ENCODE results near the gene AURKA. TPM values are rescaled to one million over a fixed set of nuclear protein-coding genes. Genes with fewer than 3 reads are reported as not detected.

The AURKA gene
- polyA plus RNA-seq, 1 donor = 13.7 TPM

- Histone ChIP-seq H3K36me3 (ENCODE audit: control insufficient read depth, insufficient read depth, low read length) (peaks cover 14% of the 10 kb centered on the region), H3K9me3 (ENCODE audit: control insufficient read depth, low read depth, low read length) (no peaks in the 10 kb centered on the region), H3K4me3 (ENCODE audit: low read length) (no peak overlapping the region), H3K27me3 (ENCODE audit: control insufficient read depth, insufficient read depth, low read length) (no peaks in the 10 kb centered on the region), H3K4me1 (ENCODE audit: control insufficient read depth, insufficient read depth, low read length) (peaks cover 7% of the 10 kb centered on the region), H3K27ac (ENCODE audit: low read length) (no peak overlapping the region)
- no CpG with 5 or more reads among the region's 8 CpGs for WGBS (ENCODE audit: insufficient coverage, low lambda C conversion rate)
- DNase-seq = no peak
Observed at GRCh38 chr20:56360908-56361205, 31.2 kb downstream of the AURKA start.

- Histone ChIP-seq H3K4me1 (ENCODE audit: control insufficient read depth, insufficient read depth, low read length) (peaks cover 7% of the 10 kb centered on the region), H3K27ac (ENCODE audit: low read length) (peak overlapping the region; percentile 20), H3K36me3 (ENCODE audit: control insufficient read depth, insufficient read depth, low read length) (peaks cover 9% of the 10 kb centered on the region), H3K9me3 (ENCODE audit: control insufficient read depth, low read depth, low read length) (no peaks in the 10 kb centered on the region), H3K4me3 (ENCODE audit: low read length) (peak overlapping the region; percentile 65), H3K27me3 (ENCODE audit: control insufficient read depth, insufficient read depth, low read length) (no peaks in the 10 kb centered on the region)
- DNase-seq = no peak
- WGBS (ENCODE audit: insufficient coverage, low lambda C conversion rate) = no CpG with 5 or more reads among the region's 14 CpGs
Observed at GRCh38 chr20:56360133-56360907, 31.7 kb downstream of the AURKA start.

- Histone ChIP-seq H3K27me3 (ENCODE audit: control insufficient read depth, insufficient read depth, low read length) (no peaks in the 10 kb centered on the region), H3K4me3 (ENCODE audit: low read length) (peak overlapping the region; percentile 65), H3K4me1 (ENCODE audit: control insufficient read depth, insufficient read depth, low read length) (peaks cover 7% of the 10 kb centered on the region), H3K9me3 (ENCODE audit: control insufficient read depth, low read depth, low read length) (no peaks in the 10 kb centered on the region), H3K36me3 (ENCODE audit: control insufficient read depth, insufficient read depth, low read length) (peaks cover 4% of the 10 kb centered on the region), H3K27ac (ENCODE audit: low read length) (peak overlapping the region; percentile 20)
- DNase-seq = peak in 1 of 2 donors; percentile 54
- no CpG with 5 or more reads among the region's 51 CpGs for WGBS (ENCODE audit: insufficient coverage, low lambda C conversion rate)
Observed at GRCh38 chr20:56359212-56360132, 32.5 kb downstream of the AURKA start.

- H3K27me3 ChIP-seq (ENCODE audit: control insufficient read depth, insufficient read depth, low read length) = no peaks in the 10 kb centered on the region
- peak within 1 kb of the TSS; percentile 65 for H3K4me3 ChIP-seq (ENCODE audit: low read length)
- peak; percentile 87 to 90 for DNase-seq
- H3K27ac ChIP-seq (ENCODE audit: low read length) = peak within 1 kb of the TSS; percentile 20
- WGBS (ENCODE audit: insufficient coverage, low lambda C conversion rate) = no CpG with 5 or more reads among the region's 63 CpGs
- H3K4me1 ChIP-seq (ENCODE audit: control insufficient read depth, insufficient read depth, low read length) = peaks cover 7% of the 10 kb centered on the region
- peaks cover 4% of the 10 kb centered on the region for H3K36me3 ChIP-seq (ENCODE audit: control insufficient read depth, insufficient read depth, low read length)
- H3K9me3 ChIP-seq (ENCODE audit: control insufficient read depth, low read depth, low read length) = no peaks in the 10 kb centered on the region
Observed at GRCh38 chr20:56358600-56359211, 33.3 kb downstream of the AURKA start, which contains the start of gene FAM210B. Gene FAM210B, plus strand, starts transcription at chr20:56358974. Its CDS starts 32 bp downstream, at chr20:56359006.

GRCh38 chr20:56358070-56358469, 33.9 kb downstream of the AURKA start:
- H3K27ac ChIP-seq (ENCODE audit: low read length) = no peak overlapping the region
- no peak for DNase-seq
- peaks cover 7% of the 10 kb centered on the region for H3K4me1 ChIP-seq (ENCODE audit: control insufficient read depth, insufficient read depth, low read length)
- H3K27me3 ChIP-seq (ENCODE audit: control insufficient read depth, insufficient read depth, low read length) = no peaks in the 10 kb centered on the region
- H3K36me3 ChIP-seq (ENCODE audit: control insufficient read depth, insufficient read depth, low read length) = peaks cover 4% of the 10 kb centered on the region
- no peaks in the 10 kb centered on the region for H3K9me3 ChIP-seq (ENCODE audit: control insufficient read depth, low read depth, low read length)
- no peak overlapping the region for H3K4me3 ChIP-seq (ENCODE audit: low read length)
- WGBS (ENCODE audit: insufficient coverage, low lambda C conversion rate) = no CpG with 5 or more reads among the region's 6 CpGs

GRCh38 chr20:56353356-56353755, 38.7 kb downstream of the AURKA start:
- H3K4me3 ChIP-seq (ENCODE audit: low read length) = no peak overlapping the region
- WGBS (ENCODE audit: insufficient coverage, low lambda C conversion rate) = no CpG with 5 or more reads among the region's 4 CpGs
- H3K9me3 ChIP-seq (ENCODE audit: control insufficient read depth, low read depth, low read length) = no peaks in the 10 kb centered on the region
- H3K27me3 ChIP-seq (ENCODE audit: control insufficient read depth, insufficient read depth, low read length) = no peaks in the 10 kb centered on the region
- H3K4me1 ChIP-seq (ENCODE audit: control insufficient read depth, insufficient read depth, low read length) = no peaks in the 10 kb centered on the region
- DNase-seq = no peak
- no peaks in the 10 kb centered on the region for H3K36me3 ChIP-seq (ENCODE audit: control insufficient read depth, insufficient read depth, low read length)
- no peak overlapping the region for H3K27ac ChIP-seq (ENCODE audit: low read length)

GRCh38 chr20:56352345-56353055, 39.5 kb downstream of the AURKA start:
- no peak overlapping the region for H3K4me3 ChIP-seq (ENCODE audit: low read length)
- no peaks in the 10 kb centered on the region for H3K9me3 ChIP-seq (ENCODE audit: control insufficient read depth, low read depth, low read length)
- 84% methylated on average over 2 of the region's 5 CpGs for WGBS (ENCODE audit: insufficient coverage, low lambda C conversion rate)
- H3K27ac ChIP-seq (ENCODE audit: low read length) = no peak overlapping the region
- peaks cover 4% of the 10 kb centered on the region for H3K4me1 ChIP-seq (ENCODE audit: control insufficient read depth, insufficient read depth, low read length)
- no peaks in the 10 kb centered on the region for H3K36me3 ChIP-seq (ENCODE audit: control insufficient read depth, insufficient read depth, low read length)
- no peak for DNase-seq
- no peaks in the 10 kb centered on the region for H3K27me3 ChIP-seq (ENCODE audit: control insufficient read depth, insufficient read depth, low read length)

- WGBS (ENCODE audit: insufficient coverage, low lambda C conversion rate) = 80% methylated on average over 1 of the region's 2 CpGs
- Histone ChIP-seq H3K4me3 (ENCODE audit: low read length) (no peak overlapping the region), H3K27me3 (ENCODE audit: control insufficient read depth, insufficient read depth, low read length) (no peaks in the 10 kb centered on the region), H3K27ac (ENCODE audit: low read length) (no peak overlapping the region), H3K36me3 (ENCODE audit: control insufficient read depth, insufficient read depth, low read length) (no peaks in the 10 kb centered on the region), H3K9me3 (ENCODE audit: control insufficient read depth, low read depth, low read length) (no peaks in the 10 kb centered on the region), H3K4me1 (ENCODE audit: control insufficient read depth, insufficient read depth, low read length) (peaks cover 4% of the 10 kb centered on the region)
- DNase-seq = no peak
Observed at GRCh38 chr20:56350842-56351241, 41.2 kb downstream of the AURKA start.

GRCh38 chr20:56348746-56349145, 43.3 kb downstream of the AURKA start:
- Histone ChIP-seq H3K27me3 (ENCODE audit: control insufficient read depth, insufficient read depth, low read length) (peaks cover 15% of the 10 kb centered on the region), H3K4me1 (ENCODE audit: control insufficient read depth, insufficient read depth, low read length) (peaks cover 4% of the 10 kb centered on the region), H3K9me3 (ENCODE audit: control insufficient read depth, low read depth, low read length) (no peaks in the 10 kb centered on the region), H3K4me3 (ENCODE audit: low read length) (no peak overlapping the region), H3K27ac (ENCODE audit: low read length) (no peak overlapping the region), H3K36me3 (ENCODE audit: control insufficient read depth, insufficient read depth, low read length) (no peaks in the 10 kb centered on the region)
- WGBS (ENCODE audit: insufficient coverage, low lambda C conversion rate) = no CpG with 5 or more reads among the region's 3 CpGs
- no peak for DNase-seq

- 0% methylated on average over 1 of the region's 5 CpGs for WGBS (ENCODE audit: insufficient coverage, low lambda C conversion rate)
- Histone ChIP-seq H3K27me3 (ENCODE audit: control insufficient read depth, insufficient read depth, low read length) (peaks cover 20% of the 10 kb centered on the region), H3K36me3 (ENCODE audit: control insufficient read depth, insufficient read depth, low read length) (no peaks in the 10 kb centered on the region), H3K4me1 (ENCODE audit: control insufficient read depth, insufficient read depth, low read length) (peaks cover 4% of the 10 kb centered on the region), H3K9me3 (ENCODE audit: control insufficient read depth, low read depth, low read length) (no peaks in the 10 kb centered on the region), H3K27ac (ENCODE audit: low read length) (peak overlapping the region; percentile 56), H3K4me3 (ENCODE audit: low read length) (peak overlapping the region; percentile 6)
- DNase-seq = peak in 1 of 2 donors; percentile 66
Observed at GRCh38 chr20:56348305-56348693, 43.7 kb downstream of the AURKA start.
